Mesenchymal stem cell (in vitro differentiated cells and primary cell): Measurements from ENCODE around the gene TTYH1.
A peak's percentile ranks its signal among the peaks of the same experiment; 100 is the strongest.

Experiments
- DNase-seq: peaks from one replicate; pipeline ENCODE4 v3.0.0-alpha.2; 2013
- H2AFZ ChIP-seq: one replicate; pipeline ENCODE4 v1.6.1; 2013; ENCODE audit warnings: low read depth, mild to moderate bottlenecking, control low read depth, inconsistent platforms, low read length, moderate library complexity
- H2AK5ac ChIP-seq: 2 replicates; pipeline ENCODE4 v1.6.1; 2013; ENCODE audit warnings: low read length, moderate library complexity, mild to moderate bottlenecking, inconsistent platforms; ENCODE audit not compliant: severe bottlenecking
- H2BK120ac ChIP-seq: one replicate; pipeline ENCODE4 v1.6.1; 2013; ENCODE audit warnings: low read depth, mild to moderate bottlenecking, inconsistent platforms, low read length, moderate library complexity
- H2BK12ac ChIP-seq, 2 experiments: one replicate each; pipeline ENCODE4 v1.6.1; 2013; ENCODE audit warnings: inconsistent platforms in 2 of 2, low read length in 2 of 2, mild to moderate bottlenecking in 2 of 2, moderate library complexity in 2 of 2, control low read depth in 1 of 2
- H2BK15ac ChIP-seq: one replicate; pipeline ENCODE4 v1.6.1; 2013; ENCODE audit warnings: mild to moderate bottlenecking, low read depth, inconsistent platforms; ENCODE audit not compliant: poor library complexity, severe bottlenecking
- H2BK5ac ChIP-seq: 2 replicates; pipeline ENCODE4 v1.6.1; 2013; ENCODE audit warnings: low read depth, mild to moderate bottlenecking, low read length, control low read depth, inconsistent platforms; ENCODE audit not compliant: poor library complexity, severe bottlenecking
- H3K14ac ChIP-seq, 2 experiments: one replicate each; pipeline ENCODE4 v1.6.1; 2013; ENCODE audit warnings: inconsistent platforms in 2 of 2, low read length in 2 of 2, control low read depth in 1 of 2, mild to moderate bottlenecking in 1 of 2, moderate library complexity in 1 of 2
- H3K18ac ChIP-seq, 2 experiments: one replicate each; pipeline ENCODE4 v1.6.1; 2013; ENCODE audit warnings: inconsistent platforms in 2 of 2, low read length in 2 of 2, control low read depth in 1 of 2, low read depth in 1 of 2, mild to moderate bottlenecking in 1 of 2
- H3K23ac ChIP-seq, 2 experiments: one replicate each; pipeline ENCODE4 v1.6.1; 2013; ENCODE audit warnings: inconsistent platforms in 2 of 2, low read length in 2 of 2, mild to moderate bottlenecking in 2 of 2, moderate library complexity in 2 of 2, control low read depth in 1 of 2
- H3K27ac ChIP-seq: 2 replicates; pipeline ENCODE4 v1.5.1; 2013; ENCODE audit warnings: mild to moderate bottlenecking, moderate library complexity, low read length, control low read depth, inconsistent platforms; ENCODE audit not compliant: poor library complexity, severe bottlenecking
- H3K27me3 ChIP-seq, 2 experiments: 2 replicates each; pipeline versions ENCODE4 v1.6.1 to v1.7.0; 2013; ENCODE audit warnings: low read length in 2 of 2, mild to moderate bottlenecking in 2 of 2, moderate library complexity in 2 of 2, control low read depth in 1 of 2, inconsistent platforms in 1 of 2; ENCODE audit not compliant: control insufficient read depth in 1 of 2, insufficient read depth in 1 of 2
- H3K36me3 ChIP-seq, 2 experiments: 2 replicates each; pipeline versions ENCODE4 v1.6.1 to v1.7.0; 2013; ENCODE audit warnings: low read length in 2 of 2, control low read depth in 1 of 2, inconsistent platforms in 1 of 2, low read depth in 1 of 2, mild to moderate bottlenecking in 1 of 2; ENCODE audit not compliant: insufficient read depth in 2 of 2, control insufficient read depth in 1 of 2
- H3K4ac ChIP-seq, 2 experiments: one replicate each; pipeline ENCODE4 v1.6.1; 2013; ENCODE audit warnings: inconsistent platforms in 2 of 2, low read length in 2 of 2, mild to moderate bottlenecking in 2 of 2, moderate library complexity in 2 of 2, control low read depth in 1 of 2, low read depth in 1 of 2
- H3K4me1 ChIP-seq: 2 replicates; pipeline ENCODE4 v1.6.1; 2013; ENCODE audit warnings: low read depth, low read length, control low read depth; ENCODE audit not compliant: control insufficient read depth, insufficient read depth
- H3K4me2 ChIP-seq: 2 replicates; pipeline ENCODE4 v1.6.1; 2013; ENCODE audit warnings: low read length, mild to moderate bottlenecking, inconsistent platforms; ENCODE audit not compliant: poor library complexity, severe bottlenecking
- H3K4me3 ChIP-seq, 2 experiments: 2 replicates each; pipeline versions ENCODE4 v1.5.1 to v1.7.0; 2013; ENCODE audit warnings: low read length in 2 of 2, mild to moderate bottlenecking in 2 of 2, control low read depth in 1 of 2, low read depth in 1 of 2; ENCODE audit not compliant: insufficient read depth in 1 of 2
- H3K79me1 ChIP-seq: replicated peaks from 2 replicates; pipeline ENCODE4 v1.6.1; 2013; ENCODE audit warnings: mild to moderate bottlenecking, control low read depth, low read length, inconsistent platforms; ENCODE audit not compliant: poor library complexity, severe bottlenecking
- H3K9ac ChIP-seq: 2 replicates; pipeline ENCODE4 v1.7.0; 2013; ENCODE audit warnings: mild to moderate bottlenecking, low read length, moderate library complexity
- H3K9me3 ChIP-seq: 2 replicates; pipeline ENCODE4 v1.7.0; 2013; ENCODE audit warnings: mild to moderate bottlenecking, low read length; ENCODE audit not compliant: control insufficient read depth
- H4K8ac ChIP-seq: one replicate; pipeline ENCODE4 v1.6.1; 2013; ENCODE audit warnings: inconsistent platforms, mild to moderate bottlenecking, low read length, moderate library complexity
- H4K91ac ChIP-seq: one replicate; pipeline ENCODE4 v1.6.1; 2013; ENCODE audit warnings: mild to moderate bottlenecking, low read length, inconsistent platforms
- WGBS: methylation state at CpG from one replicate; pipeline ENCODE4 v1.1.7; 2013; ENCODE audit warnings: mixed read lengths; 5-methylcytosine and 5-hydroxymethylcytosine counted together

TTYH1 gene

GRCh38 chr19:54458648-54459281, 43.5 kb downstream of the TTYH1 start:
- Histone ChIP-seq H2AK5ac (no peak overlapping the region), H4K8ac (no peak overlapping the region), H3K79me1 (peaks cover 38% of the 10 kb centered on the region), H3K4me1 (peaks cover 44% of the 10 kb centered on the region), H3K36me3 (peaks cover 84 to 93% of the 10 kb centered on the region in 2 experiments), H3K4me2 (no peak overlapping the region), H2BK5ac (no peak overlapping the region), H3K9me3 (no peaks in the 10 kb centered on the region), H3K27me3 (no peaks in the 10 kb centered on the region), H3K23ac (no peak overlapping the region), H3K27ac (no peak overlapping the region), H3K4ac (no peak overlapping the region), H4K91ac (no peak overlapping the region), H3K4me3 (no peak overlapping the region), H3K18ac (no peak overlapping the region), H3K9ac (no peak overlapping the region), H2AFZ (no peak overlapping the region), H2BK12ac (no peak overlapping the region), H2BK15ac (no peak overlapping the region), H2BK120ac (no peak overlapping the region), H3K14ac (no peak overlapping the region)
- no peak for DNase-seq
- WGBS: 98% methylated on average over 10 of the region's 11 CpGs

- no peak overlapping the region for H3K23ac ChIP-seq
- H3K36me3 ChIP-seq: peaks cover 76 to 85% of the 10 kb centered on the region in 2 experiments
- no peak overlapping the region for H3K27ac ChIP-seq
- no peak overlapping the region for H2BK12ac ChIP-seq
- no peak overlapping the region for H2AFZ ChIP-seq
- H3K18ac ChIP-seq: no peak overlapping the region
- peaks cover 48% of the 10 kb centered on the region for H3K4me1 ChIP-seq
- H3K9me3 ChIP-seq: no peaks in the 10 kb centered on the region
- peak overlapping the region in 1 of 2 experiments; percentile 24 for H3K4me3 ChIP-seq
- H3K4me2 ChIP-seq: no peak overlapping the region
- H3K14ac ChIP-seq: no peak overlapping the region
- peaks cover 31% of the 10 kb centered on the region for H3K79me1 ChIP-seq
- 86% methylated on average over 16 of the region's 16 CpGs for WGBS
- no peak overlapping the region for H4K91ac ChIP-seq
- no peak overlapping the region for H3K4ac ChIP-seq
- no peak overlapping the region for H2BK120ac ChIP-seq
- no peak for DNase-seq
- no peak overlapping the region for H2BK15ac ChIP-seq
- H2AK5ac ChIP-seq: no peak overlapping the region
- H2BK5ac ChIP-seq: no peak overlapping the region
- no peaks in the 10 kb centered on the region for H3K27me3 ChIP-seq
- peak overlapping the region; percentile 2 for H3K9ac ChIP-seq
- no peak overlapping the region for H4K8ac ChIP-seq
These were observed 44.3 kb downstream of the TTYH1 start for GRCh38 chr19:54459282-54460229.

- H2BK5ac ChIP-seq: no peak overlapping the region
- H3K9ac ChIP-seq: no peak overlapping the region
- no peak overlapping the region for H2BK15ac ChIP-seq
- no peak overlapping the region for H2AFZ ChIP-seq
- peak overlapping the region in 1 of 2 experiments; percentile 24 for H3K4me3 ChIP-seq
- H2AK5ac ChIP-seq: no peak overlapping the region
- peaks cover 25% of the 10 kb centered on the region for H3K79me1 ChIP-seq
- H3K27ac ChIP-seq: no peak overlapping the region
- whole genome bisulfite sequencing: 93% methylated on average over 24 of the region's 39 CpGs
- DNase-seq: no peak
- H2BK120ac ChIP-seq: no peak overlapping the region
- peaks cover 68 to 82% of the 10 kb centered on the region in 2 experiments for H3K36me3 ChIP-seq
- H3K9me3 ChIP-seq: no peaks in the 10 kb centered on the region
- H4K8ac ChIP-seq: no peak overlapping the region
- H3K4me1 ChIP-seq: peaks cover 54% of the 10 kb centered on the region
- H4K91ac ChIP-seq: no peak overlapping the region
- H3K18ac ChIP-seq: no peak overlapping the region
- no peak overlapping the region for H3K23ac ChIP-seq
- H2BK12ac ChIP-seq: no peak overlapping the region
- H3K27me3 ChIP-seq: no peaks in the 10 kb centered on the region
- H3K4ac ChIP-seq: no peak overlapping the region
- H3K14ac ChIP-seq: no peak overlapping the region
- no peak overlapping the region for H3K4me2 ChIP-seq
These were observed 45.2 kb downstream of the TTYH1 start for GRCh38 chr19:54460230-54461005.
